PC-3 (cell line): ENCODE measurements around the gene MRPL2. TPM values are rescaled to one million over a fixed set of nuclear protein-coding genes. Genes with fewer than 3 reads are reported as not detected.

Experiments used
- ATAC-seq: fragments of 200-7000 bp; cut with Tn5 transposase; 2 replicates; pipeline ENCODE4 v1.9.1; 2020; ENCODE audit warnings: mild to moderate bottlenecking, moderate library complexity
- BruUV-seq: library from RNA; stranded (reverse); fragments of 400-500 nt; replicated peaks from 2 replicates; lab custom pipeline; 2021; lab: Mats Ljungman, UMichigan
- CTCF ChIA-PET: fragments of 300-600 bp; sonication (Branson Sonifier 250); formaldehyde crosslinking; loops from one replicate; lab custom pipeline; 2022; ENCODE audit warnings: antibody characterized with exemption; lab: Charles Lee
- POLR2A ChIA-PET: fragments of 300-600 bp; sonication (Branson Sonifier 250); formaldehyde crosslinking; loops from one replicate; lab custom pipeline; 2022; ENCODE audit warnings: antibody characterized with exemption; ENCODE audit not compliant: unreplicated experiment; lab: Charles Lee
- DNase-seq: peaks from one replicate; pipeline ENCODE4 v3.0.0-alpha.2; 2015
- H2AFZ ChIP-seq: fragments of 300-600 bp; sonication (generic); 2 replicates; pipeline ENCODE4 v1.6.0; 2016; ENCODE audit warnings: antibody characterized with exemption, low read length
- H3F3A ChIP-seq: fragments of 300-600 bp; sonication (generic); one replicate; pipeline ENCODE4 v1.6.0; 2017; ENCODE audit warnings: antibody characterized with exemption, low read length, control low read depth, mild to moderate bottlenecking; ENCODE audit not compliant: unreplicated experiment
- H3K27ac ChIP-seq: fragments of 300-600 bp; sonication (generic); 2 replicates; pipeline ENCODE4 v1.5.1; 2016; ENCODE audit warnings: mild to moderate bottlenecking, low read length
- H3K27me3 ChIP-seq: fragments of 300-600 bp; sonication (generic); 2 replicates; pipeline ENCODE4 v1.6.1; 2016; ENCODE audit warnings: low read length, mixed read lengths
- H3K36me3 ChIP-seq: fragments of 300-600 bp; sonication (generic); 2 replicates; pipeline ENCODE4 v1.6.1; 2016; ENCODE audit warnings: low read depth, mixed run types, low read length, mixed read lengths
- H3K4me1 ChIP-seq: fragments of 300-600 bp; sonication (generic); 2 replicates; pipeline ENCODE4 v1.5.1; 2016; ENCODE audit warnings: low read length; ENCODE audit not compliant: insufficient read depth
- H3K4me2 ChIP-seq: fragments of 300-600 bp; sonication (generic); 2 replicates; pipeline ENCODE4 v1.6.0; 2016; ENCODE audit warnings: low read length
- H3K4me3 ChIP-seq: fragments of 300-600 bp; sonication (generic); 2 replicates; pipeline ENCODE4 v1.5.1; 2016; ENCODE audit warnings: mild to moderate bottlenecking, low read length, mixed read lengths
- H3K79me2 ChIP-seq: fragments of 300-600 bp; sonication (generic); 2 replicates; pipeline ENCODE4 v1.6.1; 2017; ENCODE audit warnings: low read length, mixed read lengths
- H3K9ac ChIP-seq: fragments of 300-600 bp; sonication (generic); 2 replicates; pipeline ENCODE4 v1.6.0; 2016; ENCODE audit warnings: mild to moderate bottlenecking, low read length
- H3K9me2 ChIP-seq: fragments of 300-600 bp; sonication (generic); replicated peaks from 2 replicates; pipeline ENCODE4 v1.6.1; 2016; ENCODE audit warnings: mixed run types, low read length, mixed read lengths
- H3K9me3 ChIP-seq: fragments of 300-600 bp; sonication (generic); 2 replicates; pipeline ENCODE4 v1.6.1; 2016; ENCODE audit warnings: low read length, mixed read lengths
- H4K20me1 ChIP-seq: fragments of 300-600 bp; sonication (generic); 2 replicates; pipeline ENCODE4 v1.6.1; 2016; ENCODE audit warnings: low read length, mixed read lengths
- EZH2 ChIP-seq: fragments of 300-600 bp; sonication (generic); IDR thresholded peaks from one replicate; pipeline ENCODE4 v1.6.1; 2017; ENCODE audit warnings: antibody characterized with exemption, mild to moderate bottlenecking, low read length; ENCODE audit not compliant: unreplicated experiment
- EZH2phosphoT487 ChIP-seq: fragments of 300-600 bp; sonication (generic); IDR thresholded peaks from 2 replicates; pipeline ENCODE4 v1.6.1; 2018; ENCODE audit warnings: mild to moderate bottlenecking, antibody characterized with exemption, low read length, borderline replicate concordance
- intact Hi-C: fragments of 100-400 bp; cut with micrococcal nuclease; formaldehyde crosslinking; loops from 2 replicates; pipeline ENCODE4 v1.9.0; 2023
- total RNA-seq: library from RNA; depleted of rRNA; stranded (reverse); fragments of >200 nt; gene quantifications from 2 replicates; pipeline ENCODE4 v1.2.3, GENCODE V29; 2014
- TF ChIP-seq, protein P1 (sequence below): fragments of 300-600 bp; sonication (generic); conservative IDR thresholded peaks from 2 replicates; pipeline ENCODE4 v1.5.1; 2017; ENCODE audit warnings: antibody characterized with exemption, low read depth, mild to moderate bottlenecking, low read length

MRPL2 gene
- total RNA-seq, 1 experiment from 2014 or later = 59.8 TPM

GRCh38 chr6:43016176-43016942 is 42.9 kb downstream of the MRPL2 start:
- H3K9me3 ChIP-seq = no peaks in the 10 kb centered on the region
- no peak overlapping the region for H3K4me2 ChIP-seq
- CTCF ChIA-PET = no interaction called here
- H4K20me1 ChIP-seq = no peaks in the 10 kb centered on the region
- no peak for DNase-seq
- H3K79me2 ChIP-seq = peaks cover 51% of the 10 kb centered on the region
- H3K36me3 ChIP-seq = peaks cover 23% of the 10 kb centered on the region; the same call in 1 of the 2 replicates
- H3K4me1 ChIP-seq = peaks cover 30% of the 10 kb centered on the region
- H3K4me3 ChIP-seq = no peak overlapping the region
- no peak overlapping the region for H2AFZ ChIP-seq
- POLR2A ChIA-PET = no interaction called here
- intact Hi-C loops = no loop called here
- H3K9me2 ChIP-seq = no peaks in the 10 kb centered on the region
- no peak overlapping the region for H3K27ac ChIP-seq
- no peak for TF ChIP-seq EZH2phosphoT487
- TF ChIP-seq EZH2 = no peak
- TF ChIP-seq, protein P1, sequence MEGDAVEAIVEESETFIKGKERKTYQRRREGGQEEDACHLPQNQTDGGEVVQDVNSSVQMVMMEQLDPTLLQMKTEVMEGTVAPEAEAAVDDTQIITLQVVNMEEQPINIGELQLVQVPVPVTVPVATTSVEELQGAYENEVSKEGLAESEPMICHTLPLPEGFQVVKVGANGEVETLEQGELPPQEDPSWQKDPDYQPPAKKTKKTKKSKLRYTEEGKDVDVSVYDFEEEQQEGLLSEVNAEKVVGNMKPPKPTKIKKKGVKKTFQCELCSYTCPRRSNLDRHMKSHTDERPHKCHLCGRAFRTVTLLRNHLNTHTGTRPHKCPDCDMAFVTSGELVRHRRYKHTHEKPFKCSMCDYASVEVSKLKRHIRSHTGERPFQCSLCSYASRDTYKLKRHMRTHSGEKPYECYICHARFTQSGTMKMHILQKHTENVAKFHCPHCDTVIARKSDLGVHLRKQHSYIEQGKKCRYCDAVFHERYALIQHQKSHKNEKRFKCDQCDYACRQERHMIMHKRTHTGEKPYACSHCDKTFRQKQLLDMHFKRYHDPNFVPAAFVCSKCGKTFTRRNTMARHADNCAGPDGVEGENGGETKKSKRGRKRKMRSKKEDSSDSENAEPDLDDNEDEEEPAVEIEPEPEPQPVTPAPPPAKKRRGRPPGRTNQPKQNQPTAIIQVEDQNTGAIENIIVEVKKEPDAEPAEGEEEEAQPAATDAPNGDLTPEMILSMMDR = no peak
- no peak overlapping the region for H3K9ac ChIP-seq
- no peaks in the 10 kb centered on the region for H3K27me3 ChIP-seq
- no peak for ATAC-seq
- no TSS peak for BruUV-seq
- H3F3A ChIP-seq = no peaks in the 10 kb centered on the region

DNA sequence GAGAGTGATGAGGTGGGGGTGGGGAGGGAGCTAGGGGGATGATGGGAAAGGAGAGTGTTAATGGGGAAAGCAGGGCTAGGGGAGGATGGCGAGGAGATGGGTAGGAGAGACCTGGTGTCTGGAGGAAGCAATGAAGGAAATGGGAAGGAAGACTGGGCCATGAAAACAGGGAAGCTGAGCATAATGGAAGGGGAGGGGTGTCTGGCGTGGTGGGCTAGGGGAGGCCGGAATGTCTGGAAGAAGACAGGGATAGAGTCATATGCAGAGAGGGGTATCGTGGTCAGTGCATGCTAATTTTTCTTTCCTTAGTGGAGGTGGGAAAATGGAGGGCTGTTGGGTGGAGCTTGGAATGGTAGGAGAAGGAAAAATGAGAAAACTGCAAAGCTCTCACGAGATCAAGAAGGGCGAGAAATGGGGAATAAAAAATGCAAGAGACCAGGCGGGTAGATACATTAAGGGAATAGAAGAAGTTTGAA is 44.8 kb downstream of the MRPL2 start:
- Histone ChIP-seq H3F3A (no peaks in the 10 kb centered on the region), H3K4me3 (peak overlapping the region; percentile 91), H3K9me2 (no peaks in the 10 kb centered on the region), H3K27me3 (no peaks in the 10 kb centered on the region), H3K4me1 (peaks cover 23% of the 10 kb centered on the region), H4K20me1 (no peaks in the 10 kb centered on the region), H3K9me3 (no peaks in the 10 kb centered on the region), H3K36me3 (peaks cover 31% of the 10 kb centered on the region; the same call in 1 of the 2 replicates), H3K27ac (peak overlapping the region; percentile 17; the same call in 1 of the 2 replicates), H3K9ac (peak overlapping the region; percentile 90), H2AFZ (peak overlapping the region; percentile 63), H3K79me2 (peaks cover 52% of the 10 kb centered on the region), H3K4me2 (peak overlapping the region; percentile 94)
- TF ChIP-seq EZH2 (no peak), EZH2phosphoT487 (no peak)
- TF ChIP-seq, protein P1 = no peak
- TSS peak; percentile 21 for BruUV-seq
- intact Hi-C loops = loop anchor here (2.0 kb wide), 1 partner anchor 30 kb away; the partner anchor contains the start of gene PPP2R5D
- POLR2A ChIA-PET = interaction anchor here (0.5 to 1.4 kb wide), 8 partner anchors 35 to 723 kb away, joined by 3 to 15 read pairs (median 8); partner anchors contain the start of genes CUL7, CUL9 and PEX6
- DNase-seq (no peak), ATAC-seq (no peak)
- CTCF ChIA-PET = interaction anchor here (0.5 to 0.6 kb wide), 2 partner anchors 9 to 129 kb away, joined by 3 to 8 read pairs; no protein-coding TSS in a partner anchor
